Lung (tissue), 12 donors: Measurements from ENCODE around the gene STARD10. TPM values are rescaled to one million over a fixed set of nuclear protein-coding genes. Genes with fewer than 3 reads are reported as not detected.

Experiments used
- ATAC-seq: fragments of 200-7000 bp; cut with Tn5 transposase; one replicate; pipeline ENCODE4 v1.9.1; 2020; ENCODE audit warnings: moderate number of reproducible peaks; ENCODE audit not compliant: insufficient read depth, low FRiP score
- DNase-seq, 3 donors: peaks; one replicate each; pipeline ENCODE4 v3.0.0-alpha.2; 2013 to 2017
- H3K27ac ChIP-seq, 2 donors: one replicate each; pipeline ENCODE4 v1.5.1; 2013; ENCODE audit warnings: mild to moderate bottlenecking in 2 of 2, moderate library complexity in 2 of 2, control low read depth in 1 of 2, inconsistent platforms in 1 of 2, low read depth in 1 of 2, low read length in 1 of 2
- H3K27me3 ChIP-seq, 3 donors: one replicate each; pipeline ENCODE4 v1.5.1; 2013; ENCODE audit warnings: low read length in 2 of 3; ENCODE audit not compliant: control insufficient read depth in 3 of 3, insufficient read depth in 3 of 3
- H3K36me3 ChIP-seq, 4 donors: one replicate each; pipeline ENCODE4 v1.5.1; 2013; ENCODE audit warnings: low read length in 4 of 4, mild to moderate bottlenecking in 1 of 4, moderate library complexity in 1 of 4; ENCODE audit not compliant: control insufficient read depth in 4 of 4, insufficient read depth in 4 of 4
- H3K4me1 ChIP-seq, 5 donors: one replicate each; pipeline ENCODE4 v1.5.1; 2013; ENCODE audit warnings: low read length in 5 of 5, mild to moderate bottlenecking in 2 of 5, moderate library complexity in 1 of 5; ENCODE audit not compliant: control insufficient read depth in 5 of 5, insufficient read depth in 5 of 5
- H3K4me3 ChIP-seq: one replicate; pipeline ENCODE4 v1.5.1; 2013; ENCODE audit warnings: mild to moderate bottlenecking, control low read depth, moderate library complexity
- H3K9ac ChIP-seq, 2 donors: one replicate each; pipeline ENCODE4 v1.5.1; 2013; ENCODE audit warnings: low read length in 2 of 2, control low read depth in 1 of 2; ENCODE audit not compliant: insufficient read depth in 1 of 2
- H3K9me3 ChIP-seq, 4 donors: one replicate each; pipeline ENCODE4 v1.5.1; 2013; ENCODE audit warnings: low read length in 3 of 4, mild to moderate bottlenecking in 1 of 4, moderate library complexity in 1 of 4; ENCODE audit not compliant: control insufficient read depth in 4 of 4, insufficient read depth in 3 of 4
- CTCF ChIP-seq: IDR thresholded peaks from 2 replicates; pipeline ENCODE4 v1.5.1; 2012; ENCODE audit warnings: mild to moderate bottlenecking; ENCODE audit errors: control extremely low read depth, extremely low read depth
- WGBS, 2 donors: extraction: QIAGEN DNeasy Blood & Tissue Kit; methylation state at CpG; one replicate each; pipeline ENCODE4 v1.1.7; 2013; 5-methylcytosine and 5-hydroxymethylcytosine counted together
- polyA plus RNA-seq, 2 donors: library from polyadenylated mRNA; stranded (reverse); fragments of 200-250 nt; gene quantifications; one replicate each; pipeline ENCODE4 v1.2.1, GENCODE V29; 2013
- total RNA-seq, 2 donors: library from RNA; depleted of rRNA in 1 of 2; stranded (reverse); fragments of >200 nt in 1 of 2; gene quantifications; one replicate each; pipeline ENCODE4 v1.2.1, GENCODE V29; 2014 to 2021
- donor health status: control.
- donor health status: control.
- donor health status: Bipolar disorder and iron deficiency.
- donor health status: healthy.
- donor health status: DM: yes; HTN: yes; CAD: no.

Gene STARD10
- total and polyA plus RNA-seq, 4 donors: 66.5 to 198 (median 102) TPM

GRCh38 chr11:72735495-72736027 lies 58.3 kb downstream of the STARD10 start:
- DNase-seq (peak in 2 of 3 donors; percentile 18 to 41), ATAC-seq (no peak)
- no peak overlapping the region for H3K9ac ChIP-seq
- peaks cover 0 to 6% (median 0%) of the 10 kb centered on the region in 4 donors for H3K36me3 ChIP-seq
- no peaks in the 10 kb centered on the region for H3K27me3 ChIP-seq
- H3K4me1 ChIP-seq: peaks cover 0 to 35% (median 6%) of the 10 kb centered on the region in 5 donors
- WGBS, 2 donors: 49 to 63% methylated on average over 8 of the region's 8 CpGs
- no peak for TF ChIP-seq CTCF
- peaks cover 0 to 3% (median 1%) of the 10 kb centered on the region in 4 donors for H3K9me3 ChIP-seq
- peak overlapping the region; percentile 69 to 72 for H3K27ac ChIP-seq
- H3K4me3 ChIP-seq: no peak overlapping the region

- no peaks in the 10 kb centered on the region for H3K27me3 ChIP-seq
- H3K36me3 ChIP-seq: peaks cover 0 to 6% (median 0%) of the 10 kb centered on the region in 4 donors
- peaks cover 0 to 3% (median 1%) of the 10 kb centered on the region in 4 donors for H3K9me3 ChIP-seq
- peaks cover 0 to 26% (median 3%) of the 10 kb centered on the region in 5 donors for H3K4me1 ChIP-seq
- no peak for DNase-seq
- no peak overlapping the region for H3K4me3 ChIP-seq
- no peak overlapping the region for H3K9ac ChIP-seq
- no peak for TF ChIP-seq CTCF
- whole genome bisulfite sequencing, 2 donors: 89 to 97% methylated on average over 10 of the region's 10 CpGs
- H3K27ac ChIP-seq: peak overlapping the region in 1 of 2 donors; percentile 66
- ATAC-seq: no peak
These were observed 61.5 kb downstream of the STARD10 start for GRCh38 chr11:72732329-72732728.

- 44 to 61% methylated on average over 2 of the region's 2 CpGs for WGBS, 2 donors
These were observed 63.1 kb downstream of the STARD10 start for GRCh38 chr11:72730737-72731136.

More at GRCh38 chr11:72730737-72731136, 63.1 kb downstream of the STARD10 start:
- ATAC-seq (no peak), DNase-seq (no peak)
- no peak overlapping the region for H3K9ac ChIP-seq
- peak overlapping the region in 1 of 2 donors; percentile 55 for H3K27ac ChIP-seq
- peaks cover 0 to 3% (median 1%) of the 10 kb centered on the region in 4 donors for H3K9me3 ChIP-seq
- peaks cover 0 to 16% (median 0%) of the 10 kb centered on the region in 4 donors for H3K36me3 ChIP-seq
- H3K4me1 ChIP-seq: peaks cover 0 to 22% (median 3%) of the 10 kb centered on the region in 5 donors
- no peak for TF ChIP-seq CTCF
- H3K4me3 ChIP-seq: no peak overlapping the region
- H3K27me3 ChIP-seq: no peaks in the 10 kb centered on the region
